Motor neuron (in vitro differentiated cells): ENCODE measurements around the gene MORN4. TPM values are rescaled to one million over a fixed set of nuclear protein-coding genes. Genes with fewer than 3 reads are reported as not detected.

Experiments
- ATAC-seq, 8 experiments: fragments of 200-7000 bp; cut with Tn5 transposase; replicated peaks in 6 of 8; 2 replicates each; pipeline ENCODE4 v1.8.0; 2021; ENCODE audit warnings: mild to moderate bottlenecking in 8 of 8, moderate library complexity in 8 of 8
- H3K27ac ChIP-seq, 2 donors: fragments of 250-450 bp; sonication (Bioruptor Pico); 2 replicates each; pipeline ENCODE4 v1.9.0; 2021; ENCODE audit warnings: antibody characterized with exemption in 2 of 2, mild to moderate bottlenecking in 2 of 2, moderate library complexity in 1 of 2
- H3K4me1 ChIP-seq, 2 donors: fragments of 250-450 bp; sonication (Bioruptor Pico); replicated peaks in 1 of 2; 2 replicates each; pipeline ENCODE4 v1.6.1; 2021; ENCODE audit warnings: antibody characterized with exemption in 2 of 2, mild to moderate bottlenecking in 2 of 2, moderate library complexity in 1 of 2
- H3K4me3 ChIP-seq, 5 donors: fragments of 250-450 bp; sonication (Bioruptor Pico); 2 replicates each; pipeline ENCODE4 v1.9.0; 2021; ENCODE audit warnings: antibody characterized with exemption in 5 of 5, mild to moderate bottlenecking in 5 of 5, moderate library complexity in 4 of 5
- WGBS, 10 experiments: fragments of 450-650 bp; shearing (Covaris generic); methylation state at CpG; one replicate each; pipeline ENCODE4 v1.0.0; 2022; 5-methylcytosine and 5-hydroxymethylcytosine counted together
- in situ Hi-C, 9 experiments: fragments of 400-800 bp; cut with MboI; loops; one replicate each; pipeline ENCODE4 v1.15.0; 2021; ENCODE audit warnings: low sequenced_read_pairs in 9 of 9, low pct_unique_long_range_greater_than_20kb in 2 of 9; ENCODE audit not compliant: unreplicated experiment in 9 of 9
- total RNA-seq, 8 experiments: library from RNA; unstranded; fragments of 300-600 nt; gene quantifications; 2 replicates each; pipeline versions ENCODE4 v1.2.3 to v1.2.4, GENCODE V29; 2022

MORN4 gene
- total RNA-seq, result 10 to 100 TPM in 5 of 8 experiments, 1 to 10 TPM in 3; 5.1 to 54.0 (median 27.5) TPM

- peak; percentile 97 to 99 (median 98) for ATAC-seq
- in situ Hi-C loops, result no loop called here
Measured at GRCh38 chr10:97632949-97633884, at the start of gene MORN4. TSS of gene MORN4 (minus strand) at chr10:97633500. CDS start at chr10:97619653, 13,847 bp downstream.

GRCh38 chr10:97682042-97682441, 48.7 kb upstream of the MORN4 start:
- no peak overlapping the region for H3K4me3 ChIP-seq
- peaks cover 2 to 15% of the 10 kb centered on the region in 2 donors for H3K4me1 ChIP-seq
- 49 to 100% (median 85%) methylated on average over 1 to 4 of the region's 4 CpGs; no CpG with 5 or more reads in 2 of the 10 experiments for WGBS, 10 experiments
- H3K27ac ChIP-seq, result no peak overlapping the region
- ATAC-seq, result no peak
- in situ Hi-C loops, result no loop called here

More at GRCh38 chr10:97632949-97633884, at the start of gene MORN4:
- H3K4me1 ChIP-seq, result peaks cover 6 to 7% of the 10 kb centered on the region in 2 donors
- WGBS, 10 experiments, result 0 to 60% (median 2%) methylated on average over 1 to 29 of the region's 62 CpGs; no CpG with 5 or more reads in 3 of the 10 experiments
- peak within 1 kb of the TSS; percentile 82 to 92 for H3K27ac ChIP-seq
- H3K4me3 ChIP-seq, result peak within 1 kb of the TSS; percentile 53 to 85 (median 76)

GRCh38 chr10:97679594-97679993, 46.3 kb upstream of the MORN4 start:
- no peak for ATAC-seq
- H3K4me1 ChIP-seq, result peaks cover 0 to 4% of the 10 kb centered on the region in 2 donors
- H3K27ac ChIP-seq, result no peak overlapping the region
- in situ Hi-C loops, result no loop called here
- WGBS, 10 experiments, result 79 to 93% (median 93%) methylated on average over 2 to 9 of the region's 16 CpGs; no CpG with 5 or more reads in 5 of the 10 experiments
- no peak overlapping the region for H3K4me3 ChIP-seq

- 75 to 100% (median 91%) methylated on average over 1 to 2 of the region's 2 CpGs; no CpG with 5 or more reads in 6 of the 10 experiments for WGBS, 10 experiments
- H3K27ac ChIP-seq, result no peak overlapping the region
- no peak overlapping the region for H3K4me3 ChIP-seq
- in situ Hi-C loops, result no loop called here
- H3K4me1 ChIP-seq, result no peaks in the 10 kb centered on the region
- peak; percentile 39 to 93 (median 63) for ATAC-seq
Measured at GRCh38 chr10:97676770-97677581, 43.7 kb upstream of the MORN4 start.

GRCh38 chr10:97675222-97675621, 41.9 kb upstream of the MORN4 start:
- WGBS, 10 experiments, result 60 to 100% (median 84%) methylated on average over 1 to 7 of the region's 9 CpGs; no CpG with 5 or more reads in 4 of the 10 experiments
- peak in 5 of 8 experiments; percentile 10 to 53 (median 44) for ATAC-seq
- in situ Hi-C loops, result no loop called here
- no peaks in the 10 kb centered on the region for H3K4me1 ChIP-seq
- no peak overlapping the region for H3K27ac ChIP-seq
- no peak overlapping the region for H3K4me3 ChIP-seq

- 44 to 100% (median 83%) methylated on average over 1 to 5 of the region's 8 CpGs; no CpG with 5 or more reads in 1 of the 10 experiments for WGBS, 10 experiments
Measured at GRCh38 chr10:97673736-97674525, 40.6 kb upstream of the MORN4 start.

GRCh38 chr10:97669571-97669970, 36.3 kb upstream of the MORN4 start:
- WGBS, 10 experiments, result 63 to 100% methylated on average over 1 of the region's 1 CpG; no CpG with 5 or more reads in 8 of the 10 experiments
- in situ Hi-C loops, result no loop called here
- H3K27ac ChIP-seq, result no peak overlapping the region
- H3K4me3 ChIP-seq, result no peak overlapping the region
- no peaks in the 10 kb centered on the region for H3K4me1 ChIP-seq
- no peak for ATAC-seq

More at GRCh38 chr10:97673736-97674525, 40.6 kb upstream of the MORN4 start:
- Histone ChIP-seq H3K4me3 (no peak overlapping the region), H3K27ac (no peak overlapping the region), H3K4me1 (no peaks in the 10 kb centered on the region)
- peak in 3 of 8 experiments; percentile 11 to 19 (median 12) for ATAC-seq
- in situ Hi-C loops, result no loop called here

GRCh38 chr10:97667463-97667862, 34.2 kb upstream of the MORN4 start:
- Histone ChIP-seq H3K4me1 (no peaks in the 10 kb centered on the region), H3K27ac (no peak overlapping the region), H3K4me3 (no peak overlapping the region)
- WGBS, 10 experiments, result 33 to 100% (median 88%) methylated on average over 1 to 6 of the region's 6 CpGs; no CpG with 5 or more reads in 2 of the 10 experiments
- in situ Hi-C loops, result no loop called here
- no peak for ATAC-seq

GRCh38 chr10:97666992-97667391, 33.7 kb upstream of the MORN4 start:
- in situ Hi-C loops, result no loop called here
- ATAC-seq, result no peak
- H3K4me1 ChIP-seq, result no peaks in the 10 kb centered on the region
- WGBS, 10 experiments, result 92 to 100% (median 99%) methylated on average over 1 to 7 of the region's 7 CpGs; no CpG with 5 or more reads in 2 of the 10 experiments
- H3K27ac ChIP-seq, result no peak overlapping the region
- no peak overlapping the region for H3K4me3 ChIP-seq

- H3K4me1 ChIP-seq, result no peaks in the 10 kb centered on the region
- ATAC-seq, result no peak
- H3K4me3 ChIP-seq, result no peak overlapping the region
- H3K27ac ChIP-seq, result no peak overlapping the region
- in situ Hi-C loops, result no loop called here
- 100% methylated on average over 1 of the region's 1 CpG; no CpG with 5 or more reads in 4 of the 10 experiments for WGBS, 10 experiments
Measured at GRCh38 chr10:97664282-97664850, 31.1 kb upstream of the MORN4 start.

GRCh38 chr10:97659589-97659988, 26.3 kb upstream of the MORN4 start:
- Histone ChIP-seq H3K4me3 (no peak overlapping the region), H3K27ac (no peak overlapping the region), H3K4me1 (no peaks in the 10 kb centered on the region)
- in situ Hi-C loops, result no loop called here
- 0 to 92% (median 40%) methylated on average over 1 of the region's 1 CpG; no CpG with 5 or more reads in 4 of the 10 experiments for WGBS, 10 experiments
- peak in 3 of 8 experiments; percentile 43 to 51 (median 49) for ATAC-seq

- Histone ChIP-seq H3K4me1 (no peaks in the 10 kb centered on the region), H3K4me3 (no peak overlapping the region), H3K27ac (no peak overlapping the region)
- in situ Hi-C loops, result no loop called here
- WGBS, 10 experiments, result 80 to 100% (median 100%) methylated on average over 1 to 5 of the region's 5 CpGs; no CpG with 5 or more reads in 4 of the 10 experiments
- ATAC-seq, result no peak
Measured at GRCh38 chr10:97656777-97657176, 23.5 kb upstream of the MORN4 start.
